ENCODE results near the gene AHR. TPM values are rescaled to one million over a fixed set of nuclear protein-coding genes. Genes with fewer than 3 reads are reported as not detected.

AHR gene
- total RNA-seq, 1 experiment from 2014 or later = 99.1 TPM

- Mint-ChIP-seq H3K4me3 (ENCODE audit: unreplicated experiment) (no peak overlapping the region), H3K27ac (ENCODE audit: low read depth, unreplicated experiment) (no peak overlapping the region), H3K4me1 (ENCODE audit: insufficient read depth, unreplicated experiment) (peaks cover 1% of the 10 kb centered on the region), H3K9me3 (ENCODE audit: unreplicated experiment) (peaks cover 24% of the 10 kb centered on the region), H3K27me3 (ENCODE audit: insufficient read depth, unreplicated experiment) (no peaks in the 10 kb centered on the region), H3K36me3 (ENCODE audit: insufficient read depth, unreplicated experiment) (no peaks in the 10 kb centered on the region)
- BruUV-seq (replicated peaks) = no TSS peak
- intact Hi-C loops (cut with micrococcal nuclease) = no loop called here
- POLR2A ChIA-PET = no interaction called here
- no peak for DNase-seq (ENCODE audit: unreplicated experiment)
- no peak for TF ChIP-seq CTCF (IDR thresholded peaks at IDR 0.05; ENCODE audit: unreplicated experiment)
- CTCF ChIA-PET = no interaction called here
These were observed 31.9 kb upstream of the AHR start for GRCh38 chr7:17266565-17266964.

- no peak overlapping the region for H3K4me3 Mint-ChIP-seq (ENCODE audit: unreplicated experiment)
- H3K27ac Mint-ChIP-seq (ENCODE audit: low read depth, unreplicated experiment) = no peak overlapping the region
- ChIA-PET POLR2A (no interaction called here), CTCF (interaction anchor here (0.7 to 1.1 kb wide), 2 partner anchors 324 to 375 kb away, joined by 3 read pairs; no protein-coding TSS in a partner anchor)
- no peaks in the 10 kb centered on the region for H3K27me3 Mint-ChIP-seq (ENCODE audit: insufficient read depth, unreplicated experiment)
- DNase-seq (ENCODE audit: unreplicated experiment) = no peak
- intact Hi-C loops (cut with micrococcal nuclease) = no loop called here
- peaks cover under 1% of the 10 kb centered on the region for H3K4me1 Mint-ChIP-seq (ENCODE audit: insufficient read depth, unreplicated experiment)
- BruUV-seq (replicated peaks) = no TSS peak
- TF ChIP-seq CTCF (IDR thresholded peaks at IDR 0.05; ENCODE audit: unreplicated experiment) = no peak
- peaks cover 32% of the 10 kb centered on the region for H3K9me3 Mint-ChIP-seq (ENCODE audit: unreplicated experiment)
- H3K36me3 Mint-ChIP-seq (ENCODE audit: insufficient read depth, unreplicated experiment) = no peaks in the 10 kb centered on the region
These were observed 28.9 kb upstream of the AHR start for GRCh38 chr7:17269341-17270221.

GRCh38 chr7:17274551-17275245 is 23.8 kb upstream of the AHR start:
- ChIA-PET CTCF (no interaction called here), POLR2A (interaction anchor here (0.9 to 1.7 kb wide), 3 partner anchors 10 to 23 kb away, joined by 3 to 4 read pairs (median 4); no protein-coding TSS in a partner anchor)
- Mint-ChIP-seq H3K36me3 (ENCODE audit: insufficient read depth, unreplicated experiment) (no peaks in the 10 kb centered on the region), H3K27me3 (ENCODE audit: insufficient read depth, unreplicated experiment) (no peaks in the 10 kb centered on the region), H3K4me3 (ENCODE audit: unreplicated experiment) (no peak overlapping the region), H3K27ac (ENCODE audit: low read depth, unreplicated experiment) (no peak overlapping the region), H3K4me1 (ENCODE audit: insufficient read depth, unreplicated experiment) (peaks cover 19% of the 10 kb centered on the region), H3K9me3 (ENCODE audit: unreplicated experiment) (peaks cover 12% of the 10 kb centered on the region)
- peak; percentile 17 for DNase-seq (ENCODE audit: unreplicated experiment)
- no TSS peak for BruUV-seq (replicated peaks)
- no peak for TF ChIP-seq CTCF (IDR thresholded peaks at IDR 0.05; ENCODE audit: unreplicated experiment)
- intact Hi-C loops (cut with micrococcal nuclease) = no loop called here
